HG02840 (cell line): Measurements from ENCODE around the gene DDX10.
"Not testable (repeated sequence)": the region's sequence is repeated elsewhere in the genome, so short reads cannot be mapped to it uniquely, and the experiment has no call there.

Experiments used
- ATAC-seq: cut with Tn5 transposase; IDR thresholded peaks from one replicate; pipeline ENCODE4 v1.9.1; 2021; ENCODE audit warnings: mild to moderate bottlenecking, moderate library complexity, moderate number of reproducible peaks; ENCODE audit not compliant: unreplicated experiment, low FRiP score

Gene DDX10

DNA sequence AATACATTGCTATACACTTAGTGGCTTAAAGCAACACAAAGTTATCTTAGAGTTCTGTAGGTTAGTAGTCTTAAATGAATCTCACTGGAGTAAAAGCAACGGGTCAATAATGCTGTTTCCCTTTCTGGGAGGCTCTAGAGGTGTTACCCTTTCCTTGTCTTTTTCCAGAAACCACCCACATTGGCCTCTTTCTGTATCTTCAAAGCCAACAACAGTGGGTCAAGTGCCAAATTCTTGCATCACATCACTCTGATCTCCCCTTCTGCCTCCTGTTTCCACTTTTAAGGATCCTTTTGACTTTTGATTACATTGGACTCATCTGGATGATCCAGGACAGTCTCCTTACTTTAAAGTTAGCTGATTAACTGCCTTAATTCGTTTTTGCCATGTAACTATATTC is 93.6 kb downstream of the DDX10 start:
- no peak for ATAC-seq

DNA sequence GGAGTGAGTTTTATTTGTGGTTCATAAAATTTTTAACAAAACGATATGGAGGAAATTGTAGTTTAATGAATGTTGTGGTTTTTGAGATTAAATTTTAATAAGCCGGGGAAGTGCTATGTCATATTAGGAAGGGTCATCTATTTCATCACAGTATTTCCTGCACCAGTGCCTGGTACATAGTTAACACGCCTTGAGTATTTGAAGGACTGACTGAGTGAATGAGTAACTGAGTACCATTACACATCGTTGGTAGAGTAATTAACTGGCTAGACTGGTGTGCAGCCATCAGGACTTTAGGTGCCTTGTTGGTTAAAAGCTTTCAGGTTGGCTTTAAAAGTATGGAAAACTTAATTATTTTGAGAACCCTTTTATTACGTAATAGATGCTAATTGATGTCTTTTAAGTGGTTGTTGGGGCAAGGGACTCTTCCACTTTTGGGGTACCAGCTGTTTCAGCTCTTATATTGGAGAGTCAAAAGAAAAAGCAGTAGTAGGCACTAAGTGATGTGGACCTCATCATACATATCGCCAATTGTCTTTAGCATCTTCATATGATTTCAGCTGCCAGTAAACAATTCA is 101.8 kb downstream of the DDX10 start:
- ATAC-seq = no peak

DNA sequence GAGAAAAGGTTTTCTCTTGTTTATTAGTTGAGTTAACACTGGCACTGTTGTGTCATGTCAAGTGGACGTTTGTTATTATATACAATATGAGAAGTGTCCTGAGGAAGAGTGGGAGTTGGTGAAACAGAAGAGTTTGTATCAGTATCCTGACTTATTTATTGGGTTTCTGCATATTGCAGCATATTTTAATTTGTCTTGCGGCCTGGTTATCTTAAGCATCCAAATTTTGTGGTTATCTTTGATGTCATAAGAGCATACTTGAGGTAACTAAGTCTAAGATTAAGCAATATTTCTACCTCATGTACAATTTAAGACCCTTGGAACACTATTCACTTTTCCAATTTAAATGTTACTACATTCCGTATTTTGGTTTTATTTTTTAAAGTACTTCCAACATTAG is 103.5 kb downstream of the DDX10 start:
- ATAC-seq = no peak

DNA sequence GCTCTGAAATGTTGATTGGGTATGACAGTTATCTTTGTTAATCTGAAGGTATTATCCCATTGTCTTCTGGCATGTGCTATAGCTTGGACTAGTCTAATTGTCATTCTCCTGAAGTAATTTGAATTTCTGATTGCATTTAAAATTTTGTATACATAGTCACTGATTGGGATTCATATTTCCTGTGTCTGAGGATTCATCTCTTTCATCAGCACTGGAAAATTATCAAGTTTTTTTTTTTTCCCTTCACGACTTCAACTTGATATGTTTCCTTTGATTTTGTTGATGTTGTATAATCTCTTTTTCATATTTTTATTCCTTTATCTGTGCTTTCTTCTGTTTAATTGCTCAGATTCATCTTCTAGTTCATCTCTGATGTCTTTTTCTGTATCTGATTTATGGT is 104.1 kb downstream of the DDX10 start:
- ATAC-seq = no peak

DNA sequence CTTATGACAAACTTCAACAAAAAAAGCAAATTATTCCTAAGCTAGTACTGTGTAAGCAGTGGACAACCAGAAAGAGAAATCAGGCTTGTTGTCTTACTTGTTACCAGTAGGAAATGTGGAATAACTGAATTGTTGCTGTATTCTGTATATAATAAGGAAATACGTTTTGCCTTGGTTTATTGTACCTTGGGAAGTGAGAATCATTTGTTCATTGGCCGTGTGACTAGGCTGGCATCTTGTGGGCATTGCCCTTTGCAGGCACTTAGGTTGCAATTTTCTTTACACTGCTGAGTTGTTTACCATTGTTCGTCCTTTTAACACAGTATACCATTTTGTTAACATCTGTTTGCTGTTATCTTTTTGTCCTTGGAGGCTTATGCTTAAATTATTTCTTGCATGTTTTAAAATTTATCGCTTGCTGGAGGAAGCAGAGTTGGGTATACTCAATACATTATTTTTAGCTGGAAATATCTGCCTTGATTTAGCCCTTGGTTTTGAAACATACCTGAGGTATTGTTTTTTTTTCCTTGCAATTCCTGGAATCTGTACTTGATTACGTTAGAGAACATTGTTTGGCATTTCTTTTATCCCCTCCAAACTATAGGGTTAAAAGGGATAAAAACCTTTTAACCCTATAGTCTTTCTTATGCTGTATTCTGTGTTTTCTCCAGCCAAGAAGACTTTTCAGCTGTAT is 109.3 kb downstream of the DDX10 start:
- ATAC-seq = no peak

DNA sequence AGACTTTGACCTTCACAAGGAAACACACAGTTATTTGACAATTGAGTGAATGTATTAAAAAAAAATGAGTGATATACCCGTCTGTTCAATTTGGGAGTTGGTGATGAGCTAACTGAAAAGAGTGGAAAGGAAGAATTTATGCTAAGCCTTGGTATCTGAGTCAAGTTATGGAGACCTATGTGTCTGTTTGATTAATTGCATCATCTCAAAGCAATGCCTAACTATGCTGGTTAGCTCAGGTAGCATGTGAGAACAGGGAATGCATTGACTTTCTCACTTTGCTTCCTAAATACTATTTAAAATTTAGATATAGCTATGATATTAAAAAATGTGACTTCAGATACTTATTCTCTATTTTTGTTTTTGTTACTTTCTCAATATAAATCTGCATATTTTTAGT is 110.5 kb downstream of the DDX10 start:
- no peak for ATAC-seq

DNA sequence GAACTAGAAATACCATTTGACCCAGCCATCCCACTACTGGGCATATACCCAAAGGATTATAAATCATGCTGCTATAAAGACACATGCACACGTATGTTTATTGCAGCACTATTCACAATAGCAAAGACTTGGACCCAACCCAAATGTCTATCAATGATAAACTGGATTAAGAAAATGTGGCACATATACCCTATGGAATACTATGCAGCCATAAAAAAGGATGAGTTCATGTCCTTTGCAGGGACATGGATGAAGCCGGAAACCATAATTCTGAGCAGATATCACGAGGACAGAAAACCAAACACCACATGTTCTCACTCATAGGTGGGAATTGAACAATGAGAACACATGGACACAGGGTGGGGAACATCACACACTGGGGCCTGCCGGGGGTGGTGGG is 114.3 kb downstream of the DDX10 start:
- ATAC-seq = not testable (repeated sequence)

DNA sequence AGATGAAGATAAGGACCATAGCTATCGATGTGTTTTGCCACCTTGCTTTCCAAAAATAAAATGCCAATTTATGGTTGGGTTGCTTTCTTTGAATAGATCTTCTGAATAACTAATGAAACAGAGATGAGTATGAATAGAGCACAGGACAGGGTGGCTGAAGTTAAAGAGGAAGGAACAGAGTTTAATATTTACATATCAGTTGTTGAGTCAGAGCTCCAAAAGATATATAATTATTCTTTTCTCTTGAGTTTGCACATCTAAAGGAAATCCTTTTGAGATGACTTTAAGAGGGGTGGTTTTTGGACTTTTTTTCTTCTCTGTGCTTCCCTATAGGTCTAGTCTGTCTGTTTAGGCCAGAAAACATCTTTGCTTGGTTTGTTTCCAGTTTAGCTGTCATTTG is 115.2 kb downstream of the DDX10 start:
- no peak for ATAC-seq

DNA sequence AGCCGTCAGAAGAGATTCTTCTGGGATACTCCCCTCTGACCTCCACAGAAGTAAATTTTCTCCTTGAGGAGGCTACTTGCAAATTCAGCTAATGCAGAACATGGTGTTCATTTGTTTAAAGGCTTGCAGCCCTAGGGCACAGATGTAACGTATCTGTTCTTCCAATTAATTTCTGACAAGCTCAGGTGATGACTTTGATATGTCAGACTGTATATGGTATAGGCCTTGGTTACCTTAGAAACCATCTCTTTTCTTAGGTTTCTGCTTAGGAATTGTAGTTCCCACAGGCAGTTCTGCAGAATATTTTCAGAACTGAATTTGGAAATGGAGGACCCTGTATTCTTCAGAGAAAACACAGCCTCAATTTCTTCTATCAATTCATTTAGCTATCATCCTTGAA is 117.1 kb downstream of the DDX10 start:
- no peak for ATAC-seq

DNA sequence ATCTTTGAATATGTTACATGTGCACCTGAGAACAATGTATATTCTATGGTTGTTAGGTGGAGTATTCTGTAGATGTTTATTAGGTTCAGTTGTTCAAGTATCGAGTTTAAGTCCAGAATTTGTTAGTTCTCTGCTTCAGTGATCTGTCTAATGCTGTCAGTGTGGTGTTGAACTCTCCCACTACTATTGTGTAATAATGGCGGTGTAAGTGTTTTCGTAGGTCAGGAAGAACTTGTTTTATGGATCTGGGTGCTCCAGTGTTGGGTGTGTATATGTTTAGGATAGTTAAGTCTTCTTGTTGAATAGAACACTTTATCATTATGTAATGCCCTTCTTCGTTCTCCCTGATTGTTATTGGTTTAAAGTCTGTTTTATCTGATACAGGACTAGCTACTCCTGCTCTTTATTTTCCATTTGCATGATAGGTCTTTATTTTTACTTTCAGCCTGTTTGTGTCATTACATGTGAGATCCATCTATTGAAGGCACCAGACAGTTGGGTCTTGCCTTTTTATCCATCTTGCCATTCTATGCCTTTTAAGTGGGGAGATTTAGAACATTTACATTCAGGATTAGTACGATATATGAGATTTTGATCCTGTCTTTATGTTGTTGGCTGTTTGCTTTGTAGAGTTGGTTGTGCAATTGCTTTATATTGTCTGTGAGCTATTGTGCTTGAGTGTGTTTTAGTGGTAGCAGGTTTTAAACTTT is 121.6 kb downstream of the DDX10 start:
- ATAC-seq = no peak

DNA sequence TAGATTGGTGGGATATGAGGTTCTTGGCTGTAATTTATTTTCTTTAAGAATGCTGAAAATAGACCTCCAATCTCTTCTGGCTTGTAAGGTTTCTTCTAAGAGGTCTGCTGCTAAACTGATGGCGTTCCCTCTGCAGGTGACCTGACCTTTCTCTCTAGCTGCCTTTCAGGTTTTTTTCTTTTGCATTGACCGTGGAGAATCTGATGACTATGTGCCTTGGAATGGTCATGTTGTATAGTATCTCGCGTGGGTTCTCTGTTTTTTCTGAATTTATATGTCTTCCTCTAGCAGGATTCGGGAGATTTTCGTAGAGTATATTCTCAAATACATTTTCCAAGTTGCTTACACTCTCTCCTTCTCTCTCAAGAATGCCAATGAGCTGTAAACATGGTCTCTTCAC is 122.2 kb downstream of the DDX10 start:
- ATAC-seq = no peak

DNA sequence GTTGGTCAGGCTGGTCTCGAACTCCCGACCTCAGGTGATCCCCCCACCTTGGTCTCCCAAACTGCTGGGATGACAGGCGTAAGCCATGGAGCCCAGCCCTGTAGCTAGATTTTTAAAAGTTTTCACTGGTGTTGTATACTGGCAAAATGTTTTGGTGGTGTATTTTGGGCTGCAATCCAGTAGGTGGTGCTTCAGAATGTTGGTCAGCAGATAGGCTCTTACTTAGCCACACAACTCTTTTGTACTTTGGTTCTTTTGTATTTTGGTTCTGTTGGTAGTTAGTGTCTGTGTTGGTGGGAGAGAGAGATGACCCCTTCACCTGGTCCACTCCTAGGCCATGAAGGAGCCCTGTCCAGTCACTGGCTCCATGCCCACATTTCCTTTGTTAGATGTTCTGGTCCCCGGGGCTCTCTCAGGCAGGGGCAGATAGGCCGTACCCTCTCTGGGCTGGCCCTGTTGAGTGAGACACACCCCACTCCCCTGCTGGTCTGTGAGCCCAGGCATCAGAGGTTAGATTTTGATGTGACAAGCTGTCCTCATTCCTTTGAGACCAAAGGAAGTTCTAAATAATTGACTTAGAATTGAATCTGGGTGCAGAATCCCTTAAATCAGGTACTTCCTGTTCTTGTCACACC is 123.8 kb downstream of the DDX10 start:
- ATAC-seq = no peak

DNA sequence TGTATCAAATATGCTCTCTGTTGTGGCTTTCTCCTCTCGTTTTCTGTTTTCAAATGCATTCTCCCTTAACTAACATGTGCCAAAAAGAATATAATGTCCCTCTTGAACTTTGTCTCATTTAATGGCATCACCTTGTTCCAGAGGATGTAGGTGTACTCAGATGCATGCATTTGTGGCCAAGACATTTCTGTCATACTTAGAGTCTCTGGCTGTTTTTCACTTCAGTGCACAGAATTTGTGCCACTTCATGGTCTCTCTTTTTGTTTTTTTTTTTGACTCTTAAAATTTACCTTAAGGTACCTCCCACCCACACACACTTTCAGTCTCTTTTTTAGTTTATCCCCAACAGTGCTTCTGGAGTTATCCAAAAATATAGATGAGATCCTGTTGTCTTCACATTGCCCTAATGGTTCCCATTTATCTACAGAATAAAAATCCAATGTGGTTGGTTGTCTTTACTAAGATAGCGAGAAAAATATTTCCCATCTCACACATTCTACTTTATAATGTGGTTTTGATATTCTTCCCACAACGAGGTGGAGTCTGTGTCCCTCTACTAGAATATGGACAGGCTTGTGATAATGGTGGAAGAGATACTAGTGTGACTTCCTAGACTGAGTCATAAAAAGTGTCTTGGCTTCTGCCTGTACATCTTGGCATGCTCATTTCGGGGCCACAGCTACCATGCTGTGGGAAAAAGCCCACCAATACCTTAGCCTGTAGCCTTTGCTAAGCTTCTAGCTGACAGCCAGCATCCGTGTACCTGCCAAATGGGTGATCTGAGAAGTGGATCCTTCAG is 125.8 kb downstream of the DDX10 start:
- no peak for ATAC-seq

DNA sequence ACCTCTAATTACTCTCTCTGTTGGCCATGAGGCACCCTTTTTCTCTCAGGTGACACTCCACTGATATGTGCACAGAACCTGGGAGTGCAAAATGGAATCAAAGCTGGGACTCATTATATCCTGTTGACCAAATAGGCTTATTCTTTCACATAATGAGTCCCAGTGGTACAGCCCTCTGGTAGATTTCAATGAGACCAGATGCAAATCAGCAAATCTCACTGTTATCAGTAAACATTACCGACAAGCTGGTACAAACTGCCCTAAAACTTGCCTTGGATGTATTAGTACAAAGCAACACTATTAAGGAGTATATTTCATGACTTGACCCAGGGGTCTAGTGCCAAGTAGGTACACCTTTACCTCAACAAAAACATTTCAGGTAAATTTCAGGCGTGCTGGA is 128.3 kb downstream of the DDX10 start:
- ATAC-seq = no peak

DNA sequence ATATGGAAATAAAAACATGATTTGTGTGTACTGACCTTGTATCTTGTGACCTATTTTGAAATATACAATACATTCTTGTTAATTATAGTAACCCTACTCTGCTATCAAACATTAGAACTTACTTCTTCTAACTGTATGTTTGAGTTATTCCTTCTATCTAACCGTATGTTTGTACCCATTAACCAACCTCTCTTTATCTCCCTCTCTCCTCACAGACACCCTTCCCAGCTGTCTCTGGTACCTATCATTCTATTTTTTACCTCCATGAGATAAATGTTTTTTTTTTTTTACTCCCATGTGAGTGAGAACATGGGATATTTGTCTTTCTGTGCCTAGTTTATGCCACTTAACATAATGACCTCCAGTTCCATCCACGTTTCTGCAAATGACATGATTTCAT is 128.7 kb downstream of the DDX10 start:
- ATAC-seq = no peak

DNA sequence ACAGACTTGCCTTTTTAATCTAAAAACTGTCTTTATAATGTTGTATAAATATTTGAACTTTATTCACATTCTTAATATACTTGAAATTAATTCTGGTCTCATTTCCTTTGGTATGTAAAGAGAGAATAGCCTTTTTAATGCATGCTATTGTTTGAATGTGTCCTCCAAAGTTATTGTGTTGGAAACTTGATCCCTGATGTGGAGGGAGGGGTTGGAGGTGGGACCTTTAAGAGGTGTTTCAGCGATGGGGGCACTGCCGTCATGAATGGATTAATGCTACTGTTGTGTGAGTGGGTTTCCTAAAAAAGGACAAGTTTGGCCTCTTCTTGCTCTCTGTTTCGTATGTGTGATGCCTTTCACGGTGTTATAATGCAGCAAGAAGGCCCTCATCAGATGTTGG is 131.7 kb downstream of the DDX10 start:
- ATAC-seq = no peak

DNA sequence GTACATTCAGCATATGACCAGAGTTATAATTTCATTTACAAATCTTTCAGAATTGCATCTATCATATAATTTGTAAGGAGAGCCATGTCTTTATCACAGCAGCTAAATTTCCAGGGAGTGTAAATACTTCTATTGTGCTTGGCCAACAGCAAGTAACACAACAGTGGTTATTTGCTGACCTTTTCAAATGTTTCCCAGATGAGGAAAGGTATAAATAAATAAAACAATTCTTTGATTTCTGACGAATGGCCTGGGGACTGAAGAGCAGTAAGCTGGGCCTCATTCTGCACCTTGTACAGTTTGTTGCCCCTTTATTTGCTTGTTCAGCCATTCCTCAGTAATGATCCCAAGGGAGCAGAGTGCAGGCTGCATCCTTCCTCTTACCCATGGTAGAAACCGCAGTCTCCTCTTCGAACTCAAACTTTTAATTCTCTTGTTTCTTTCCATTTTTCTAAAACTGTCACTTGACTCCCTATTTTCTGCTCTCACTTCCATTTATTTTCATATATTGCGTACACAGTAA is 132.8 kb downstream of the DDX10 start:
- ATAC-seq = no peak

DNA sequence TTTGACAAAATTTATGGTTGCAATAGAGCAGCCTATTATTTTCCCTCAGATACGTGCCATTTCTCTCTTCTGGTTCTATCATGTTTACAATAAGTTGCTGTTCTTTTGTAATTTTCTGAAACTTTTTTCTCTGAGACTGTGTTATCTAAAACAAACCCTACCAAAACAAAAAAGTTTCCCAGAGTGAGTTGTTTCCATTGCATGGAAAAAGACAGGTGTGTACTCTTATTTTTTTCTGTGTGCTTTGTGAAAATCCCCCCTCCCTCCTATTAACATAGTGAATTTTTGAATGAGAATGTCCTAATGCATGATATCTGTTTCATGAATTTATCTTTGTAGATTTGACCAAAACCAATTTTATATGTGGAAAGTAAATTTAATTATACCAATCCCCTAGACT is 137.6 kb downstream of the DDX10 start:
- no peak for ATAC-seq

DNA sequence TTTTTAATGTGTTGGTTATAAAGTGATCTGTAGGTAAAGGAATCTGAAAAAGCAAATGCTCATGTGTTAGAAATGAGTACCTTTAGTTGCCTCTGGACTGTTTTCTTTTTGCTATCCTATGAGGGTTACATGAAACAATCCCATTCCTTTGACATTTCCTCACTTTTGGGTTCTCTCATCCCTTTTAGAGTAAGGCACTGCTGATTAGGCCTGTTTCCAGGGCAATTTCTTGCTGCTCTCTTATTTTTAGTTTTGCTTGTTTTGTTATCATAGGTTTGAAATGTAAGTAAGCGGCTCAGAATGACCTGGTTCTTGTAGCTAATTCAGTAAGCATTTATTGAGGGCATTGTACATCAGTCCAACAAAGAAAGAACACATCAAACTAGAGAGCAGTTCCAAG is 138.9 kb downstream of the DDX10 start:
- ATAC-seq = no peak

DNA sequence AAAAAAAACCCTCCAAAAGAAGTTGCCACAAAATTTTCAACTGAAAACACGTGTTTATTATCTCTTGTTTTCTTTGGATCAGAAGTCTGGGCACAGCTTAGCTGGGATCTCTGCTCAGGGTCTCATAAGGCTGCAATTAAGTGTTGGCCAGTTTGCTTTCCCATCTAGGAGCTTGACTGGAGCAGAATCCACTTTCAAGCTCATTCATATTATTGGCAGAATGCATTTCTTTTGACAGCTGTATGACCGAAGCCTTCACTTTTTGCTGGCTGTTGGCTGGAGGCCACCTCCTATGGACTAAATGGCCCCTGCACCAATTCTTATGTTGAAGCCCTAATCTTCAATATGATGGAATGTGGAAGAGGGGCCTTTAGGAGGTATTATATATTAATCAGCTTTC is 139.6 kb downstream of the DDX10 start:
- ATAC-seq = no peak

DNA sequence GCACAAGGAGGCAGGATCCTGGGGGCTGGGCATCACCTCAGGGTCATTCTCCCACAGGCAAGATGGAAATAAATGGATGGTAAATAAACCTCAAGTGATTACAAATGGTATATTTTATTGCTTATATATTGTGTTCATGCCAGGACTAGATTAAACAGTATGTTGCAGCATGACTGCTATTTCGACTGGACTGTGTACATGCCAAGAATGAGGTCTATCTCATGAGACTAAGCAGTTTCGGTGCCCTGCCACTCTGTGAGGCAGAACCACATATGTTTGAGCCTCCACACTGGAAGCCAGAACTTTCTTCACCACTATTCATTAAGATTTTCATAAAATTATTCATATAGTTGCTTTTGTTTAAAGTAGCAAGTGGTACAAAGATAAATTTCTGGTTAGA is 140.2 kb downstream of the DDX10 start:
- ATAC-seq = no peak
